SW480 (cell line): ENCODE data around the gene OBSCN.

ENCODE experiments used
- DNase-seq: peaks from one replicate; pipeline ENCODE4 v3.0.0-alpha.2; 2016; ENCODE audit warnings: low spot score

The OBSCN gene

GRCh38 chr1:228318823-228319241 lies 111.0 kb downstream of the OBSCN start:
- no peak for DNase-seq

- no peak for DNase-seq
Measured at GRCh38 chr1:228319352-228320088, 111.7 kb downstream of the OBSCN start.

GRCh38 chr1:228320394-228320793 lies 112.5 kb downstream of the OBSCN start:
- DNase-seq, result no peak

GRCh38 chr1:228321435-228321834 lies 113.6 kb downstream of the OBSCN start:
- no peak for DNase-seq

- DNase-seq, result no peak
Measured at GRCh38 chr1:228321895-228322294, 114.1 kb downstream of the OBSCN start.

GRCh38 chr1:228323401-228323800 lies 115.6 kb downstream of the OBSCN start:
- DNase-seq, result no peak

- DNase-seq, result no peak
Measured at GRCh38 chr1:228325267-228325666, 117.4 kb downstream of the OBSCN start.

GRCh38 chr1:228329887-228330286 lies 122.0 kb downstream of the OBSCN start:
- no peak for DNase-seq

GRCh38 chr1:228332797-228333738 lies 125.2 kb downstream of the OBSCN start:
- DNase-seq, result no peak

- no peak for DNase-seq
Measured at GRCh38 chr1:228333739-228334115, 125.9 kb downstream of the OBSCN start.

GRCh38 chr1:228334226-228334935 lies 126.5 kb downstream of the OBSCN start:
- no peak for DNase-seq

- no peak for DNase-seq
Measured at GRCh38 chr1:228334954-228335353, 127.1 kb downstream of the OBSCN start.

GRCh38 chr1:228335406-228336307 lies 127.8 kb downstream of the OBSCN start:
- no peak for DNase-seq

- DNase-seq, result no peak
Measured at GRCh38 chr1:228336308-228337030, 128.6 kb downstream of the OBSCN start.

GRCh38 chr1:228337031-228337564 lies 129.3 kb downstream of the OBSCN start:
- no peak for DNase-seq

- DNase-seq, result no peak
Measured at GRCh38 chr1:228337711-228338520, 130.1 kb downstream of the OBSCN start.

- no peak for DNase-seq
Measured at GRCh38 chr1:228338521-228339051, 130.7 kb downstream of the OBSCN start.

- DNase-seq, result no peak
Measured at GRCh38 chr1:228339059-228339704, 131.3 kb downstream of the OBSCN start.
